Measurements from ENCODE around the gene SYNGR1.

SYNGR1 gene

GRCh38 chr22:39364714-39365491 is 15.1 kb downstream of the SYNGR1 start:
- no peak for DNase-seq (ENCODE audit: low read depth)
- TF ChIP-seq, protein P1, sequence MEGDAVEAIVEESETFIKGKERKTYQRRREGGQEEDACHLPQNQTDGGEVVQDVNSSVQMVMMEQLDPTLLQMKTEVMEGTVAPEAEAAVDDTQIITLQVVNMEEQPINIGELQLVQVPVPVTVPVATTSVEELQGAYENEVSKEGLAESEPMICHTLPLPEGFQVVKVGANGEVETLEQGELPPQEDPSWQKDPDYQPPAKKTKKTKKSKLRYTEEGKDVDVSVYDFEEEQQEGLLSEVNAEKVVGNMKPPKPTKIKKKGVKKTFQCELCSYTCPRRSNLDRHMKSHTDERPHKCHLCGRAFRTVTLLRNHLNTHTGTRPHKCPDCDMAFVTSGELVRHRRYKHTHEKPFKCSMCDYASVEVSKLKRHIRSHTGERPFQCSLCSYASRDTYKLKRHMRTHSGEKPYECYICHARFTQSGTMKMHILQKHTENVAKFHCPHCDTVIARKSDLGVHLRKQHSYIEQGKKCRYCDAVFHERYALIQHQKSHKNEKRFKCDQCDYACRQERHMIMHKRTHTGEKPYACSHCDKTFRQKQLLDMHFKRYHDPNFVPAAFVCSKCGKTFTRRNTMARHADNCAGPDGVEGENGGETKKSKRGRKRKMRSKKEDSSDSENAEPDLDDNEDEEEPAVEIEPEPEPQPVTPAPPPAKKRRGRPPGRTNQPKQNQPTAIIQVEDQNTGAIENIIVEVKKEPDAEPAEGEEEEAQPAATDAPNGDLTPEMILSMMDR (IDR thresholded peaks at IDR 0.05; ENCODE audit: low read depth, low read length, missing control alignments) = no peak
- in situ Hi-C loops (cut with HindIII; ENCODE audit: low sequenced_read_pairs) = no loop called here
- no peak overlapping the region for H3K4me3 ChIP-seq (ENCODE audit: low read depth, low read length)

GRCh38 chr22:39365492-39365780 is 15.6 kb downstream of the SYNGR1 start:
- DNase-seq (ENCODE audit: low read depth) = no peak
- in situ Hi-C loops (cut with HindIII; ENCODE audit: low sequenced_read_pairs) = no loop called here
- no peak overlapping the region for H3K4me3 ChIP-seq (ENCODE audit: low read depth, low read length)
- TF ChIP-seq, protein P1 (IDR thresholded peaks at IDR 0.05; ENCODE audit: low read depth, low read length, missing control alignments) = no peak

DNA sequence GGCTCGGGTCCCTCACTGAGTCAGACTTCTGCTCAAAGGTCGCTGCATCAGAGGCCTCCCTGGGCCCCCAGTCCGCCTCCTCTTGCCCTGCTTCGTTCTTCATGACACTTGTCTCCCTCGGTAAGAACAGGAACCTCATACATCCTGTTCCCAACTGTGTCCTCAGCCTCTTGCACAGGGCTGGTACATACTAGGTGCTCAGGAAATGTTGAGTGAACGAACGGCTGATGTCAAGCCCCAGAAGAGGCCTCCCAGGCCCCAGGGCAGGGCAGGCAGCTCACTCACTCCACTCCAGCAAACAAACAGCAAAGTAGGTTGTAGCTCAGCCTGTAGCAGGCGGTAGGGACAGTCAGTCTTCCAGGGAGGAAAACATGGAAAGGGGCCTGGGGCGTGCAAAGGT is 17.2 kb downstream of the SYNGR1 start:
- no peak overlapping the region for H3K4me3 ChIP-seq (ENCODE audit: low read depth, low read length)
- in situ Hi-C loops (cut with HindIII; ENCODE audit: low sequenced_read_pairs) = no loop called here
- TF ChIP-seq, protein P1 (IDR thresholded peaks at IDR 0.05; ENCODE audit: low read depth, low read length, missing control alignments) = no peak
- no peak for DNase-seq (ENCODE audit: low read depth)

DNA sequence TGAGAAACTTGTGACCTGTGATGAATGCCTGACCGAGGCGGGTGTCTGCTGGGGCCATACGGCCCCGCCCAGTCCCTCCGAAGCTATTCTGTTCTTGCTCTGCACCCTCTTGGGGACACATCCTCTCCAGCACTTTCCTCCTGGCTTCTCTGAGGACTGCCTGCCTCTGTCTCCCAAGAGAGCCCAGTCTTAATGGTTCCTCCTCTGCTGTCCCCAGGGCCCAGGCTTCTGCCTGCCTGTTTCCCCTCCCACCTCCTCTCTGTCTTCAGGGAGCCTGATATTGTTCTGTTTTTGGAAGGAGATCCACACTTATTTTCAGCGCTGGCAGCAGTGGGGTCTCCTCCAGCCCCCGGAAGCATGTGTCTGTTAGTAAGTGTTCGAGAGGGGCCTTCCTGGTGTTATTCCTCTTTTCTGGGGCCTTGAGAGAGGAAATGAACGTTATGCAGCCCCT is 18.7 kb downstream of the SYNGR1 start:
- in situ Hi-C loops (cut with HindIII; ENCODE audit: low sequenced_read_pairs) = no loop called here
- TF ChIP-seq, protein P1 (IDR thresholded peaks at IDR 0.05; ENCODE audit: low read depth, low read length, missing control alignments) = no peak
- no peak for DNase-seq (ENCODE audit: low read depth)

GRCh38 chr22:39369186-39369585 is 19.4 kb downstream of the SYNGR1 start:
- in situ Hi-C loops (cut with HindIII; ENCODE audit: low sequenced_read_pairs) = no loop called here
- no peak overlapping the region for H3K4me3 ChIP-seq (ENCODE audit: low read depth, low read length)
- no peak for DNase-seq (ENCODE audit: low read depth)
- TF ChIP-seq, protein P1 (IDR thresholded peaks at IDR 0.05; ENCODE audit: low read depth, low read length, missing control alignments) = no peak

More for the DNA sequence above, 18.7 kb downstream of the SYNGR1 start:
- no peak overlapping the region for H3K4me3 ChIP-seq (ENCODE audit: low read depth, low read length)

GRCh38 chr22:39369586-39369985 is 19.8 kb downstream of the SYNGR1 start:
- DNase-seq (ENCODE audit: low read depth) = no peak
- in situ Hi-C loops (cut with HindIII; ENCODE audit: low sequenced_read_pairs) = no loop called here
- no peak overlapping the region for H3K4me3 ChIP-seq (ENCODE audit: low read depth, low read length)
- TF ChIP-seq, protein P1 (IDR thresholded peaks at IDR 0.05; ENCODE audit: low read depth, low read length, missing control alignments) = no peak

Data from astrocyte of the cerebellum (primary cell).